ENCODE results near the gene MID1IP1.

Gene MID1IP1

DNA sequence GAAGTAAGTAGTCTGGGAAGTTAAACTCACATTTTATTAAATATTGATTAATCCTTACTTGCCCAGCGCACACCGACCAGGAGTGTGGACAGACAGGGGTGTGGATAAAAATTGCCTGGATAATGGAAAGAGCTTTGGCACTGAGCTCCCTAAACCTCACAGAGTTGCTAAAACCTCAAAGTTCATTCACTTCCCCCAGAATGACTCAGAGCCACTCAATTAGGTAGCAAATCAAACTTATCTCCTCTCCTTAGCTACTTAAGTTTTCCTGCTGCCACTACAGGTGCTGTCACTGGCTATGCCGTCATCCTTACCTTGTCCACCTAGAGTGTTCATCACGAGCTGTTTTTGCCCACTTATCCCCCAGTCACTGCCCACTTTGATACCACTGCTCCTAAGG, 27.0 kb upstream of the MID1IP1 start:
- DNase-seq (ENCODE audit: low read depth) = no peak
- H3K4me3 ChIP-seq (replicated peaks; ENCODE audit: low read depth, low read length) = no peak overlapping the region
- TF ChIP-seq, protein P1, sequence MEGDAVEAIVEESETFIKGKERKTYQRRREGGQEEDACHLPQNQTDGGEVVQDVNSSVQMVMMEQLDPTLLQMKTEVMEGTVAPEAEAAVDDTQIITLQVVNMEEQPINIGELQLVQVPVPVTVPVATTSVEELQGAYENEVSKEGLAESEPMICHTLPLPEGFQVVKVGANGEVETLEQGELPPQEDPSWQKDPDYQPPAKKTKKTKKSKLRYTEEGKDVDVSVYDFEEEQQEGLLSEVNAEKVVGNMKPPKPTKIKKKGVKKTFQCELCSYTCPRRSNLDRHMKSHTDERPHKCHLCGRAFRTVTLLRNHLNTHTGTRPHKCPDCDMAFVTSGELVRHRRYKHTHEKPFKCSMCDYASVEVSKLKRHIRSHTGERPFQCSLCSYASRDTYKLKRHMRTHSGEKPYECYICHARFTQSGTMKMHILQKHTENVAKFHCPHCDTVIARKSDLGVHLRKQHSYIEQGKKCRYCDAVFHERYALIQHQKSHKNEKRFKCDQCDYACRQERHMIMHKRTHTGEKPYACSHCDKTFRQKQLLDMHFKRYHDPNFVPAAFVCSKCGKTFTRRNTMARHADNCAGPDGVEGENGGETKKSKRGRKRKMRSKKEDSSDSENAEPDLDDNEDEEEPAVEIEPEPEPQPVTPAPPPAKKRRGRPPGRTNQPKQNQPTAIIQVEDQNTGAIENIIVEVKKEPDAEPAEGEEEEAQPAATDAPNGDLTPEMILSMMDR (IDR thresholded peaks at IDR 0.05; ENCODE audit: low read length, missing control alignments) = no peak

DNA sequence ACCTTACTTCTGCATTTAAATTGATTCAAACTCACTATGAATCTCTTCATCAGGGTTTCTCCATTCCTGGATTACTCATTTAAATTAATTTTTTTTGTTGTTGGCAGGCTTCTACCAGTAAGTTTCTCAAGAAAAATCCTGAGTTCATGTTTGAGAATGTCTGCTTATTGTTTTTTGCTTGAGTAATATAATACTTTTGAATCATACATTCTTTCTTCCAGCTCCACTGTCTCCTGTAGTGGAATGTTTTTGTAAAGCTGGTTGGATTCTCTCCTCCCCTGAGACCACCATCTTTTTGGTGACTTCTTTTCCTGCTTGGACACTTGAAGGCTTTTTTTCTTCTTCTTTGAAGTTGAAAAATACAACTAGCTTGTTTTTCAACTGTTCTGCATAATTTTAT, 4.3 kb upstream of the MID1IP1 start:
- no peak overlapping the region for H3K4me3 ChIP-seq (replicated peaks; ENCODE audit: low read depth, low read length)
- peak; percentile 56 for DNase-seq (ENCODE audit: low read depth)
- TF ChIP-seq, protein P1 (IDR thresholded peaks at IDR 0.05; ENCODE audit: low read length, missing control alignments) = no peak

- peak; percentile 37 for DNase-seq (ENCODE audit: low read depth)
- H3K4me3 ChIP-seq (replicated peaks; ENCODE audit: low read depth, low read length) = no peak overlapping the region
- TF ChIP-seq, protein P1 (IDR thresholded peaks at IDR 0.05; ENCODE audit: low read length, missing control alignments) = no peak
Measured at GRCh38 chrX:38798956-38799355, 2.3 kb upstream of the MID1IP1 start.

- TF ChIP-seq, protein P1 (IDR thresholded peaks at IDR 0.05; ENCODE audit: low read length, missing control alignments) = no peak
- no peak for DNase-seq (ENCODE audit: low read depth)
Measured at GRCh38 chrX:38799995-38800580, 1.2 kb upstream of the MID1IP1 start.

DNA sequence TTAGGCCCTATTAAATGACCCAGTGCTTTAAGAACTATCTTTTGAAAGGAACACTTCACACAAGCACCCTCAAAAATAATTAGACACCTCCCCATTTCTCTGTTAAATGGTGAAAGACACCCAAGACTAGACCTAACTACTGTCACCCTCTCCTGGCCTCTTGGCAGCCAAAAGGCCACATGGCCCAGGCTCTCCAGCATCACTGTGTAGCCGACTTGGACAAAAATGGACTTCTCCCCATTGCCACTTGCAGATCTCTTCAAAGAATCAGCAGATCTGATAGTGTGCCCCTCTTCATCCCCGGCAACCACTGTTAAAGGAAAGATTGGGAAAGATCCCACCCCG, 2.0 kb downstream of the MID1IP1 start:
- no peak for DNase-seq (ENCODE audit: low read depth)
- TF ChIP-seq, protein P1 (IDR thresholded peaks at IDR 0.05; ENCODE audit: low read length, missing control alignments) = no peak
- H3K4me3 ChIP-seq (replicated peaks; ENCODE audit: low read depth, low read length) = peak overlapping the region; percentile 58

More at GRCh38 chrX:38799995-38800580, 1.2 kb upstream of the MID1IP1 start:
- H3K4me3 ChIP-seq (replicated peaks; ENCODE audit: low read depth, low read length) = no peak overlapping the region

- H3K4me3 ChIP-seq (replicated peaks; ENCODE audit: low read depth, low read length) = peak overlapping the region; percentile 58
- peak; percentile 68 for DNase-seq (ENCODE audit: low read depth)
- TF ChIP-seq, protein P1 (IDR thresholded peaks at IDR 0.05; ENCODE audit: low read length, missing control alignments) = no peak
Measured at GRCh38 chrX:38803588-38804431, 2.6 kb downstream of the MID1IP1 start.

DNA sequence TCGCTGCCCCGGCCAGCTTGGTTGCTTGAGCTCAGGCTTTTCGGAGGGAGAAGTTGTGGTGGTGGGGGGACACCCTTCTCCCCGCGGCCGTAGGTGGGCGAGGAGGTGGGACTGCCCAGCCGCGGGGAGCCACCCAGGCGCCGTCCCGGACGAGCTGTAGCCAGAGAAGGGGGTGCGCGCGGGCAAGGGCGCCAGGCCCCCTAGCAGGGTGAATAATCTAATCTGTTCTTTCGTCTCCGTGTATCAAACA, 3.1 kb downstream of the MID1IP1 start:
- TF ChIP-seq, protein P1 (IDR thresholded peaks at IDR 0.05; ENCODE audit: low read length, missing control alignments) = no peak
- no peak for DNase-seq (ENCODE audit: low read depth)
- peak overlapping the region; percentile 58 for H3K4me3 ChIP-seq (replicated peaks; ENCODE audit: low read depth, low read length)

Data from fibroblast of pulmonary artery (primary cell).